ENCODE results near the gene TMEM170A.
"Not testable (repeated sequence)": the region's sequence is repeated elsewhere in the genome, so short reads cannot be mapped to it uniquely, and the experiment has no call there.

The TMEM170A gene

DNA sequence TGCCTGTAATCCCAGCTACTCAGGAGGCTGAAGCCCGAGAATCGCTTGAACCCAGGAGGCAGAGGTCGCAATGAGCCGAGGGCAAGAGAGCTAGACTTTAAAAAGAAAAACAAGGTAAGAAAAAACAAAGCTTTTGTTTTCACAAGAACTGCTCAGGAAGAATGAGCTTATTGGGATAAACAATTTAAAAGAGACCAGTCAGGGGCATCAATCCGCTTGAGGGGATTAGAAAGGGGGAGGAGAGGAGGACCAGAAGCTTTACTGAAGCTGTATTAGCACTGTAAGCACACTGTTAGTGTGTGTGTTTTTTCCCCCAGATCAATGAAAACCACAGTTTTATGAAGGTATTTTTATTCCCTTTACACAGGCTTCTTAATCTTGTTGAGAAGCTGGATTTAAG is 8.8 kb downstream of the TMEM170A start:
- Histone ChIP-seq H3K4me1 (peaks cover 20% of the 10 kb centered on the region), H3K9me3 (no peaks in the 10 kb centered on the region), H3K4me3 (no peak overlapping the region), H3K36me3 (replicated peaks) (no peaks in the 10 kb centered on the region; the same call in none of the 2 replicates), H3K27me3 (ENCODE audit: low read depth) (no peaks in the 10 kb centered on the region)
- peak; percentile 47 to 70 for DNase-seq (ENCODE audit: low spot score in 2 of 2)
- in situ Hi-C loops (cut with MboI; ENCODE audit: low sequenced_read_pairs) = no loop called here

DNA sequence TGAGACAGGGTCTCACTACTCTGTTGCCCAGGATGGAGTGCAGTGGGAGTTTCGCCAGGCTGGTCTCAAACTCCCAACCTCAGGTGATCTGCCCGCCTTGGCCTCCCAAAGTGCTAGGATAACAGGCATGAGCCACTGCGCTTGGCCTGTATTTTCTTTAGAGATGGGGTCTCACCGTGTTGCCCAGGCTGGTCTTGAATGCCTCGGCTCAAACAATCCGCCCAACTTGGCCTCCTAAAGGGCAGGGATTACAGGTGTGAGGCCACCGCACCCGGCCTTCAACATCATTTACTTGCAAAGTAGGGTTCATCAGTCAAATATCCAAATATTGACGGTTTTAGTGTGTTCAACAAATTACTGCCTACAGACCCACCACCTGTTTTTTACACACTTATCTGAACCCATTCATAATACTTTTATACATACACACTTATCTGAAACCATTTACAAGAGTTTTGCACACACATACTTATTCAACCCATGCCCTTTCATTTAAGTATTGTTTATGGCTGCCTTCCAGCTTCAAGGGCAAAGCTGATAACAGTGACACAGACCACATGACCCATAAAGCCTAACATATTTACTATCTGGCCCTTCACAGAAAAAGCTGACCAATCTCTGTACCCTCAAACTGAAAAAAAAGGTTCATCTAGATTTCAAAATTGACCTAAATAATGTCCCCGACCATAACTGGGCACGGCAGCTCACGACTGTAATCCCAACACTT is 11.9 kb downstream of the TMEM170A start:
- Histone ChIP-seq H3K4me3 (no peak overlapping the region), H3K9me3 (no peaks in the 10 kb centered on the region), H3K27me3 (ENCODE audit: low read depth) (no peaks in the 10 kb centered on the region), H3K36me3 (replicated peaks) (peaks cover under 1% of the 10 kb centered on the region), H3K4me1 (peaks cover 20% of the 10 kb centered on the region)
- in situ Hi-C loops (cut with MboI; ENCODE audit: low sequenced_read_pairs) = no loop called here
- DNase-seq (ENCODE audit: low spot score in 2 of 2) = no peak

DNA sequence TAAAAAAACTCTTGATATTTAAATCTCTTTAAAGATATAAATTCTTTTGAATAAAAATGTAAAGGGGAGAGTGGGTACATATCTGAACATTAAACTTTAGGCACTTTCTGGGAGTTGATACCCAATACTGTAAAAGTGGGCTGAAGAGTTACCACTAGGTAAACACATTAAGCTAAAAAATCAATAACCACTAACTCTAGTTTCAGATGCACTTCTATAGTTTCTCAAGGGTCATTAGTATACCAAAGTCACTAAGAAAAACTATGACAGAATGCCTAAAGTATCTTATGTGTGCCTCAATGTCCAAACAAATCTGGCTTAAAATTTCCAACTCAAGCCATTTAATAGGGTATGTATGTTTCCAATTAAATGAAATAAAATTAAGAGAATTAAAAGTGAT is 18.1 kb downstream of the TMEM170A start:
- Histone ChIP-seq H3K4me3 (no peak overlapping the region), H3K27me3 (ENCODE audit: low read depth) (no peaks in the 10 kb centered on the region), H3K4me1 (no peaks in the 10 kb centered on the region), H3K9me3 (no peaks in the 10 kb centered on the region), H3K36me3 (replicated peaks) (peaks cover 10% of the 10 kb centered on the region)
- in situ Hi-C loops (cut with MboI; ENCODE audit: low sequenced_read_pairs) = no loop called here
- no peak for DNase-seq (ENCODE audit: low spot score in 2 of 2)

DNA sequence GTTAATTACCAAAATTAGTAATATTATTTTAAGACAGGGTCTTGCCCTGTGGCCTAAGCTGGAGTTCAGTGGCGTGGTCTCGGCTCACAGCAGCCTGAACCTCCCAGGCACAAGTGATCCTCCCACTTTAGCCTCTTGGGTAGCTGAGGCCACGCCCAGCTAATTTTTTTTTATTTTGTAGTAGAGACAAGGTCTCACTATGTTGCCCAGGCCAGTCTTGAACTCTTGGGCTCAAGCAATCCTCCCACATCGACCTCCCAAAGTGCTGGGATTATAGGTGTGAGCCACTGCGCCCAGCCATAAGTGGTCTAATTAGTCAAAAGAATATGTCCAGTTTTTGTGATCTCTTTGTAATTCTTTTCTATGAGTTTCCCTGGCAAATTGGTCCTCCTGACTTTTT is 19.2 kb downstream of the TMEM170A start:
- no peaks in the 10 kb centered on the region for H3K9me3 ChIP-seq
- DNase-seq (ENCODE audit: low spot score in 2 of 2) = no peak
- in situ Hi-C loops (cut with MboI; ENCODE audit: low sequenced_read_pairs) = no loop called here
- H3K27me3 ChIP-seq (ENCODE audit: low read depth) = no peaks in the 10 kb centered on the region
- no peaks in the 10 kb centered on the region for H3K4me1 ChIP-seq
- H3K4me3 ChIP-seq = no peak overlapping the region
- peaks cover 10% of the 10 kb centered on the region for H3K36me3 ChIP-seq (replicated peaks)

DNA sequence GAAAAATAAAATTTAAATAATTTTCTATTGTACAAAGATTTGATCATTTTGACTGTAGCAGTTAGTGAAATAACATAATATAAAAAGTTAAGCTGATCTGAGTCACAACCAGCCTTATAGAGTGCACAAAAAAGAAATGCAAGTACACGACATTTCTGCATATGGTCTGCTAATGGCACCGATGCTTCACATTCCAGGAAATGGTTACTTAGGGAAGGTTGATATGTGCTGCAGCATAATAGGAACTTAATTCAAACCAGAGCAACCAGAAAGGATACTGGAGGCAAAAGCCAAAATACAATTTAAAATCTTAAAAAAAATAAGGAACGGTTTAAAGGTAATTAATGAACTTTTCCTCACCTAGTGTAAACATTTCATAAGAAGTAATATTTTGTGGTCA is 21.2 kb downstream of the TMEM170A start:
- H3K4me3 ChIP-seq = no peak overlapping the region
- H3K4me1 ChIP-seq = no peaks in the 10 kb centered on the region
- no peaks in the 10 kb centered on the region for H3K9me3 ChIP-seq
- no peaks in the 10 kb centered on the region for H3K27me3 ChIP-seq (ENCODE audit: low read depth)
- DNase-seq (ENCODE audit: low spot score in 2 of 2) = no peak
- peaks cover 10% of the 10 kb centered on the region for H3K36me3 ChIP-seq (replicated peaks)
- in situ Hi-C loops (cut with MboI; ENCODE audit: low sequenced_read_pairs) = no loop called here

DNA sequence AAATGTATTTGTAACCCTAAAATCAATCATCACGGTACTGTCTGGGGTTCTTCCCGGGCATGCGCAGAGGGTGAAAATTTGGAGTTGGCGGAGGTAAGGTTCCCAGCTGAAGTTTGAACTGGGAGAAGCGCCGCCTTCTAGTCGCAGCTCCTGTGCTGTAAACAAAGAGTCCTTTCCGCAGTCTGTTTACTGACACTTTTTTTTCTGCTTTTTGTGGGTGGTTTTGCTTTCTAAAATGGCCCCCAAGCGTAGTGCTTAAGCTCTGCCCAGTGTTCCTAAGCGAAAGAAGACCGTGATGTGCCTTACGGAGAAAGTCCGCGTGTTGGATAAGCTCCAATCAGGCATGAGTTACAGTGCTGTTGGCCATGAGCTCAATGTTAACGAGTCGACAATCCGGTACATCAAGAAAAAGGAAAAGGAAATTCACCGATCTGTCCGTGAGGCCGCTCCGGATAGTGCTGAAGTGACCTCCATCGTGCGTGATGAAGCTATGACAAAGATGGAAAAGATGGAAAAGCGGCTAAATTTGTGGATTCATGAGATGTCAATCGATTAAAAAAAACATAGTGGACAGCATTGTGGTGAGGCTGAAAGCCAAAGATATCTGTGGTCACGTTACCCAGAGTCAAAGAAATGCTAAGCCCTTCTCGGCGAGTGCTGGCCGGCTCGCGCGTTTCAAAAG is 30.6 kb downstream of the TMEM170A start:
- Histone ChIP-seq H3K4me3 (peak overlapping the region; percentile 79), H3K4me1 (peaks cover 5% of the 10 kb centered on the region; the same call in 1 of the 2 replicates), H3K9me3 (no peaks in the 10 kb centered on the region), H3K36me3 (replicated peaks) (no peaks in the 10 kb centered on the region), H3K27me3 (ENCODE audit: low read depth) (no peaks in the 10 kb centered on the region)
- no peak for DNase-seq (ENCODE audit: low spot score in 2 of 2)
- in situ Hi-C loops (cut with MboI; ENCODE audit: low sequenced_read_pairs) = no loop called here

DNA sequence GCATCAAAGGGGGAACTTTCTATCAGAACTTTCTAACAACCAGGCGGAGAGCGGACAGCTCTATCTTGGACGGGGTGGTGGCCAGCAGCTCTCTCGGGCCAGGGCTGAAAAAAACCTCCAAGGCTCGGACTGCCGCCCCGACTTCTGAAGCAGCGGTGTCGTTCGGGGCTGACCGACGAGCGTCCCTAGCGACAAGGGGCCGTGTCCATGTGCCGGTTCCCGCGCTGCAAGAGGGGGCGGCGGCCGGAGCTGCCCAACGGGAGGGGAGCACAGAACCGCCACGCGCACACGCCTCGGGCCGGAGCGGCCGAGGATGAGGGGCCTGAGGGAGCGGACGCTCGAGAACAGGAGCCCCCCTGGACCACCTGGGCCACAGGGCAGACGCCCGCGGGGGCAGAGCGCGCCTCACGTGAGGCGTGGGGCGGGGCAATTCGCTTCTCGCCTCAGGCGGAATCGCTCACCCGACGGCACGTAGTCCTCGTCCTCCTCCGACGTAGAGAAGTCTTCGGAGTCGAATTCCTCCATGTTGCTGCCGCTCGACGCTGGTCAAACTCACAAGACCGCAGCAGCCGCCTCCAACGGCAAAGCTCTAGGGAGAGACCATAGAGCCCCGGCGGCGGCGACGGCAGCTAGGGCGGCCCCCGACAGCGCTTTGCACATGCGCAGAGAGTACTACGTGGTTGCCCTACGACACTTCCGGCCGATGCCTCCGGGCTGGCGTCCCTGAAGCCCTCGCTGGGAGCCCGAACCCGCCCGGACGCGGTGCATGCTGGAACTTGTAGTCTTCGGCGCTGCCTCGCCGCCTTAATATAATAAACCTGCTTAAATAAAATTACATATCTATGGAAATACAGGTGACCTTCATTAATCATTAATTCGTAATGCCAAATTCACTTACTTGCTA is 31.4 kb downstream of the TMEM170A start, which contains the start of gene CFDP1:
Gene CFDP1, minus strand, starts transcription at position 676 of the 904 bp plus-strand sequence. Its CDS starts 151 bp downstream, at position 525.
- no peaks in the 10 kb centered on the region for H3K36me3 ChIP-seq (replicated peaks)
- peaks cover 5% of the 10 kb centered on the region; the same call in 1 of the 2 replicates for H3K4me1 ChIP-seq
- DNase-seq (ENCODE audit: low spot score in 2 of 2) = peak; percentile 89 to 96
- H3K4me3 ChIP-seq = peak within 1 kb of the TSS; percentile 79
- in situ Hi-C loops (cut with MboI; ENCODE audit: low sequenced_read_pairs) = no loop called here
- H3K9me3 ChIP-seq = no peaks in the 10 kb centered on the region
- H3K27me3 ChIP-seq (ENCODE audit: low read depth) = no peaks in the 10 kb centered on the region

DNA sequence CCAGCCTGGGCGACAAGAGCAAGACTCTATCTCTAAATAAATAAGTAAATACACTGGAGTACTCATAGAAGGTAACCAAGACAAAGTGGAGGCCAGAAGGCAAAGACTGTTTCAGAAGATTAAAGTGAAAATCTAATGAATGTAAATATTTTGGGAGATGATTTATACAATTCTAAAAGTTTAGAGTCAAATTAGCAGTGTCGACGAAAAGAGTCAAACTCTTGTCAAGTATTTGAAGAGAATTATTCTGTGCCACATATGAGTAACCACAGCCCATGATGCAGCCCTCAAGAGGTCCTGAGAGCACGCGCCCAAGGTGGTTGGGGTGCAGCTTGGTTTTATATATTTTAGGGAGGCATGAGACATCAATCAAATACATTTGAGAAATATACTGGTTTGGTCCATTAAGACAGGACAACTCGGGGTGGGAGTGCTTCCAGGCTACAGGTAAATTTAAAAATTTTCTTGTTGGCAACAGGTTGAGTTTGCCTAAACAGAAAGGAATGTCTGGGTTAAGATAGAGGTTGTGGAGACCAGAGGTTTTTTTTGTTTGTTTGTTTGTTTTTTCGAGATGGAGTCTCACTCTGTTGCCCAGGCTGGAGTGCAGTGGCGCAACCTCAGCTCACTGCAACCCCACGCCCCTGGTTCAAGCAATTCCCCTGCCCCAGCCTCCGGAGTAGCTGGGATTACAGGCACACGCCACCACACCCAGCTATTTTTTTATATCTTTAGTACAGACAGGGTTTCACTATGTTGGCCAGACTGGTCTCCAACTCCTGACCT is 34.7 kb downstream of the TMEM170A start:
- Histone ChIP-seq H3K36me3 (replicated peaks) (no peaks in the 10 kb centered on the region), H3K4me3 (no peak overlapping the region), H3K4me1 (peaks cover 5% of the 10 kb centered on the region; the same call in 1 of the 2 replicates), H3K9me3 (no peaks in the 10 kb centered on the region), H3K27me3 (ENCODE audit: low read depth) (no peaks in the 10 kb centered on the region)
- no peak for DNase-seq (ENCODE audit: low spot score in 2 of 2)
- in situ Hi-C loops (cut with MboI; ENCODE audit: low sequenced_read_pairs) = no loop called here

DNA sequence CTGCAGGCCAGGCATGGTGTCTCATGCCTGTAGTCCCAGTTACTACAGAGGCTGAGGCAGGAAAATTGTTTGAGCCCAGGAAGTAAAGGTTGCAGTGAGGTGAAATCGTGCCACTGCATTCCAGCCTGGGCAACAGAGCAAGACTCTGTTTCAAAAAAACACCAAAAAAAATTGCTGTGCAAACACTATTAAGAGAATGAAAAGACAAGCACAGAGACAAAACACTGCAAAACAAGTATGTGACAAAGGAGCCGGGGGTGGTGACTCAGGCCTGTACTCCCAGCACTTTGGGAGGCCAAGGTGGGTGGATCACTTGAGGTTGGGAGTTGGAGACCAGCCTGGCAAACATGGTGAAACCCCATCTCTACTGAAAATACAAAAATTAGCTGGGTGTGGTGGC is 38.0 kb downstream of the TMEM170A start:
- H3K27me3 ChIP-seq (ENCODE audit: low read depth); H3K4me3 ChIP-seq; H3K36me3 ChIP-seq (replicated peaks); H3K4me1 ChIP-seq; DNase-seq (ENCODE audit: low spot score in 2 of 2); H3K9me3 ChIP-seq; in situ Hi-C loops (cut with MboI; ENCODE audit: low sequenced_read_pairs): not testable (repeated sequence)

DNA sequence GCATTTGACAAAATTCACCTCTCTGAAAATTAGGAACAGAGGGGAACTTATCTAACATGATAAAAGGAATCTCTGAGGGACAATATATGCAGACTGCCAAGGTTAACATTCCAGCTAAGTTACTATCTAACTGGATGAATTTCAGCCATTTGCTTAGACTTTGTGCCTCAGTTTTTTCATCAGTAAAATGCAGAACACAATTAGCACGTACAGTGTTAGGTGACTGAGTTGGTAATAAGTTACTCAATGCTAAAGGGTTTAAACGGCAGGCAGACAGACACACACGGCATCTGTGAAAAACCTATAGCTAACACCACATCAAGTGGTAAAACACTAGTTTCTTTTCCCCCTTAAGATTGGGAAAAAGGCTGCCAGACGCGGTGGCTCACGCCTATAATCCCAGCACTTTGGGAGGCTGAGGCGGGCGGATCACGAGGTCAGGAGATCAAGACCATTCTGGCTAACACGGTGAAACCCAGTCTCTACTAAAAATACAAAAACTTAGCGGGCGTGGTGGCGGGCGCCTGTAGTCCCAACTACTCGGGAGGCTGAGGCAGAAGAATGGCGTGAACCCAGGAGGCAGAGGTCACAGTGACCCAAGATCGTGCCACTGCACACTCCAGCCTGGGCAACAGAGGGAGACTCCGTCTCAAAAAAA is 40.3 kb downstream of the TMEM170A start:
- H3K36me3 ChIP-seq (replicated peaks); in situ Hi-C loops (cut with MboI; ENCODE audit: low sequenced_read_pairs); H3K9me3 ChIP-seq; DNase-seq (ENCODE audit: low spot score in 2 of 2); H3K4me3 ChIP-seq; H3K27me3 ChIP-seq (ENCODE audit: low read depth): not testable (repeated sequence)
- H3K4me1 ChIP-seq = peaks cover 16% of the 10 kb centered on the region

DNA sequence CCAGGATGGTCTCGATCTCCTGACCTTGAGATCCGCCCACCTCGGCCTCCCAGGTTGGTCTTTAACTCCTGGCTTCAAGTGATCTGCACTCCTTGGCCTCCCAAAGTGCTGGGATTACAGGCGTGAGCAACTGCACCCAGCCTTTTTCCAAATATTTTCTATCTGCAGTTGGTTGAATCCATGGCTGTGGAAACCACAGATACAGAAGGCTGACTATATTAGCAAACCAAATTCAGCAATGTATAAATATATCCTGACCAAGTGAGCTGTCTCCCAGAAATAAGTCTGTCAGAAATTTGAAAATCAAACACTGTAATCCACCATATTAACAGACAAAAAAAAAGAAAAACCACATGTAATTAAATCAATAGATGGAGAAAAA is 40.8 kb downstream of the TMEM170A start:
- no peak for DNase-seq (ENCODE audit: low spot score in 2 of 2)
- in situ Hi-C loops (cut with MboI; ENCODE audit: low sequenced_read_pairs) = no loop called here
- no peaks in the 10 kb centered on the region for H3K36me3 ChIP-seq (replicated peaks)
- no peaks in the 10 kb centered on the region for H3K9me3 ChIP-seq
- no peaks in the 10 kb centered on the region for H3K27me3 ChIP-seq (ENCODE audit: low read depth)
- no peak overlapping the region for H3K4me3 ChIP-seq
- H3K4me1 ChIP-seq = peaks cover 16% of the 10 kb centered on the region

DNA sequence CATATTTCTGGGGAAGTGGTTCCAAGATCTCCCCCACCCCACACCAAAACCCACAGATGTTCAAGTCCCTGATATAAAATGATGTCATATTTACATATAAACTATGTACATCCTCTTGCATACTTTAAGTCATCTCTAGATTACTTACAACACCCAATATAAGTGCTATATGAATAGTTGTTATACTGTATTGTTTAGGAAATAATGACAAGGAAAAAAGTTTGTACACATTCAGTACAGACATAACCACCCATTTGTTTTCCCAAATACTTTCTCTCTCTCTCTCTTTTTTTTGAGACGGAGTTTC is 42.7 kb downstream of the TMEM170A start:
- H3K9me3 ChIP-seq = no peaks in the 10 kb centered on the region
- in situ Hi-C loops (cut with MboI; ENCODE audit: low sequenced_read_pairs) = no loop called here
- peaks cover 16% of the 10 kb centered on the region for H3K4me1 ChIP-seq
- no peak for DNase-seq (ENCODE audit: low spot score in 2 of 2)
- no peaks in the 10 kb centered on the region for H3K27me3 ChIP-seq (ENCODE audit: low read depth)
- no peak overlapping the region for H3K4me3 ChIP-seq
- no peaks in the 10 kb centered on the region for H3K36me3 ChIP-seq (replicated peaks)
